Measurements from ENCODE around the gene ZBTB4. TPM values are rescaled to one million over a fixed set of nuclear protein-coding genes. Genes with fewer than 3 reads are reported as not detected.
A peak's percentile ranks its signal among the peaks of the same experiment; 100 is the strongest.

ZBTB4 gene
- total and polyA plus RNA-seq, 2 experiments from 2014 or later = 3.6 to 11.2 TPM

- H3K36me3 ChIP-seq (ENCODE audit: insufficient read depth) = no peaks in the 10 kb centered on the region
- H3K27me3 ChIP-seq (ENCODE audit: insufficient read depth) = peaks cover 25% of the 10 kb centered on the region
- H3K4me1 ChIP-seq (ENCODE audit: insufficient read depth) = peaks cover 15% of the 10 kb centered on the region
- H2AFZ ChIP-seq = peak overlapping the region; percentile 72
- H3K4me1 Mint-ChIP-seq = peaks cover 24% of the 10 kb centered on the region
- 0 out of 2 replicates have a peak, but pooled peaks cover 5% of the 10 kb centered on the region for H3K9me2 ChIP-seq (ENCODE audit: insufficient read depth)
- peak overlapping the region; percentile 84 for H3K4me3 Mint-ChIP-seq
- peak overlapping the region; percentile 98 for H3K4me3 ChIP-seq
- H3K36me3 Mint-ChIP-seq (ENCODE audit: low read depth) = no peaks in the 10 kb centered on the region
- peak overlapping the region; percentile 90 for H3K27ac Mint-ChIP-seq
- ATAC-seq = peak; percentile 53
- TF ChIP-seq ZNF462 (CRISPR knock-in tag; IDR thresholded peaks at IDR 0.05) = no peak
- no peak for TF ChIP-seq EZH2phosphoT487 (IDR thresholded peaks at IDR 0.05; ENCODE audit: unreplicated experiment)
- TF ChIP-seq ETS1 (IDR thresholded peaks at IDR 0.05) = no peak
- TF ChIP-seq CTCF (conservative IDR thresholded peaks at IDR 0.05; ENCODE audit: low read depth in 2 of 2) = peak; percentile 50 to 84
- TF ChIP-seq NANOG (IDR thresholded peaks at IDR 0.05; ENCODE audit: borderline replicate concordance) = no peak
- no peak for TF ChIP-seq EZH2 (IDR thresholded peaks at IDR 0.05; ENCODE audit: low read depth, unreplicated experiment)
- no peak for TF ChIP-seq ZNF331 (CRISPR knock-in tag; IDR thresholded peaks at IDR 0.05; ENCODE audit: low read depth)
- TF ChIP-seq POLR2AphosphoS5 (IDR thresholded peaks at IDR 0.05; ENCODE audit: low read depth) = 0 out of 2 replicates have a peak, but pooled peaks have one; percentile 25
- TF ChIP-seq ZNF114 (CRISPR knock-in tag; IDR thresholded peaks at IDR 0.05) = no peak
- no peak for TF ChIP-seq STAT1 (IDR thresholded peaks at IDR 0.05; ENCODE audit: unreplicated experiment)
- TF ChIP-seq CREB1 (CRISPR knock-in tag; IDR thresholded peaks at IDR 0.05; ENCODE audit: low read depth) = peak; percentile 98
- no peak for TF ChIP-seq JUNB (IDR thresholded peaks at IDR 0.05; ENCODE audit: unreplicated experiment)
- TF ChIP-seq REST (IDR thresholded peaks at IDR 0.05; ENCODE audit: unreplicated experiment) = no peak
- H3K4me2 ChIP-seq = peak overlapping the region; percentile 76
- H3K79me2 ChIP-seq (replicated peaks; ENCODE audit: insufficient read depth) = no peaks in the 10 kb centered on the region
- no peaks in the 10 kb centered on the region for H3K9me3 Mint-ChIP-seq
- H3K27ac ChIP-seq (ENCODE audit: low read depth) = peak overlapping the region; percentile 27; the same call in 1 of the 2 replicates
- peaks cover 37% of the 10 kb centered on the region for H3F3A ChIP-seq (replicated peaks; ENCODE audit: low read depth)
- peaks cover 45% of the 10 kb centered on the region for H3K27me3 Mint-ChIP-seq (ENCODE audit: insufficient read depth, low read depth, poor library complexity)
- DNase-seq (ENCODE audit: low spot score) = peak; percentile 92
- H4K20me1 ChIP-seq (replicated peaks; ENCODE audit: insufficient read depth) = no peaks in the 10 kb centered on the region; the same call in 1 of the 2 replicates
Observed at GRCh38 chr17:7436556-7437368, 42.7 kb downstream of the ZBTB4 start.
